GM12891 (cell line): ENCODE data around the gene TMTC1.

ENCODE experiments used
- PAX5 ChIP-seq: IDR thresholded peaks from 2 replicates; pipeline ENCODE4 v1.6.1; 2011; ENCODE audit warnings: low read length, moderate library complexity, mild to moderate bottlenecking; ENCODE audit not compliant: insufficient read depth, severe bottlenecking
- POLR2A ChIP-seq: IDR thresholded peaks from 2 replicates; pipeline ENCODE4 v1.6.1; 2011; ENCODE audit warnings: low read depth, low read length, control low read depth
- POLR2AphosphoS5 ChIP-seq: IDR thresholded peaks from 2 replicates; pipeline ENCODE4 v1.6.1; 2011; ENCODE audit warnings: low read depth, low read length, control low read depth
- SPI1 ChIP-seq: IDR thresholded peaks from 2 replicates; pipeline ENCODE4 v1.6.1; 2011; ENCODE audit warnings: low read depth, low read length, control low read depth
- TAF1 ChIP-seq: IDR thresholded peaks from 2 replicates; pipeline ENCODE4 v1.6.1; 2011; ENCODE audit warnings: low read depth, low read length, control low read depth

DNA sequence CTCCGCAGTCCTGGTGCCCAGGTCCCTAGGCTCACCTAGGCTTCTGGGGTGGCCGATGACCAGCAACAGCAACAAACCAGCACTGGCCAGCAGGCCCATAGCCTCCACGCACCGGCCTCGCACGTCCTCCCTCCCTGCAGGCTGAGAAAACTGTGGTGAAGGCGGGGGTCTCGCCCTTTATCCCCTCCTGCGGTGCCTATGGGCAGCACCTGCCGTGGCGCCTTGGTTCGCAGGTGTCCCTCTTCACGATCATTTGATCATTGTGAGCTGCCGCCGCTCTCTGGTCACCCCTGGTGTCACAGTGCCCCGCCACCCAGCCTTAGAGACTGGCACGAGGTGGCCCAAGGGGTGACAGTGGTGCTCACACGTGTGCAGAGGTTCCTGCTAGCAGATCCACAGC, 286.2 kb downstream of the TMTC1 start, which contains the start of gene OVCH1:
- TF ChIP-seq POLR2AphosphoS5 (no peak), POLR2A (no peak), SPI1 (no peak), TAF1 (no peak), PAX5 (no peak)
